CD4-positive, alpha-beta T cell (primary cell): Measurements from ENCODE around the gene CELF5. TPM values are rescaled to one million over a fixed set of nuclear protein-coding genes. Genes with fewer than 3 reads are reported as not detected.

ENCODE experiments used
- ATAC-seq: fragments of 200-7000 bp; cut with Tn5 transposase; one replicate; pipeline ENCODE4 v1.10.0; 2022; ENCODE audit warnings: mild to moderate bottlenecking; ENCODE audit not compliant: poor library complexity
- CTCF ChIA-PET: fragments of 350-600 bp; sonication (Branson Sonifier 250); formaldehyde crosslinking; loops from one replicate; lab custom pipeline; 2021; ENCODE audit warnings: antibody characterized with exemption, inconsistent platforms; lab: Charles Lee
- POLR2A ChIA-PET: fragments of 350-600 bp; sonication (Branson Sonifier 250); formaldehyde crosslinking; loops from one replicate; lab custom pipeline; 2021; ENCODE audit warnings: antibody characterized with exemption, inconsistent platforms; lab: Charles Lee
- DNase-seq, 14 experiments: peaks; one replicate each; pipeline ENCODE4 v3.0.0-alpha.2; 2013 to 2020; ENCODE audit warnings: mixed read lengths in 2 of 14
- H3K27ac ChIP-seq, 2 donors: one replicate each; pipeline versions ENCODE4 v1.5.1 to v1.7.0; 2013; ENCODE audit warnings: low read length in 2 of 2, low read depth in 1 of 2, mild to moderate bottlenecking in 1 of 2
- H3K27me3 ChIP-seq, 2 experiments: 1 replicate in 1 of 2; 2 replicates in 1 of 2; pipeline versions ENCODE4 v1.6.1 to v1.7.0; 2013; ENCODE audit warnings: low read length in 2 of 2, control low read depth in 1 of 2, mild to moderate bottlenecking in 1 of 2, moderate library complexity in 1 of 2; ENCODE audit not compliant: insufficient read depth in 2 of 2, control insufficient read depth in 1 of 2
- H3K36me3 ChIP-seq: one replicate; pipeline ENCODE4 v1.6.1; 2013; ENCODE audit warnings: low read length, control low read depth; ENCODE audit not compliant: insufficient read depth
- H3K4me1 ChIP-seq: one replicate; pipeline ENCODE4 v1.6.1; 2013; ENCODE audit warnings: low read length, control low read depth; ENCODE audit not compliant: insufficient read depth
- H3K4me3 ChIP-seq: one replicate; pipeline ENCODE4 v1.5.1; 2013; ENCODE audit warnings: mild to moderate bottlenecking, low read length, moderate library complexity
- H3K9me3 ChIP-seq, 2 experiments: 1 replicate in 1 of 2; 2 replicates in 1 of 2; pipeline versions ENCODE4 v1.6.1 to v1.7.0; 2013; ENCODE audit warnings: low read length in 2 of 2, mild to moderate bottlenecking in 2 of 2, control low read depth in 1 of 2, moderate library complexity in 1 of 2; ENCODE audit not compliant: control insufficient read depth in 1 of 2, insufficient read depth in 1 of 2
- H3K27ac Mint-ChIP-seq: one replicate; pipeline ENCODE4 v1.8.0; 2020; ENCODE audit warnings: mixed read lengths
- H3K27me3 Mint-ChIP-seq: one replicate; pipeline ENCODE4 v1.8.0; 2021; ENCODE audit warnings: mixed read lengths
- H3K36me3 Mint-ChIP-seq: one replicate; pipeline ENCODE4 v1.8.0; 2021; ENCODE audit warnings: low read depth, mixed read lengths
- H3K4me1 Mint-ChIP-seq: one replicate; pipeline ENCODE4 v1.8.0; 2021; ENCODE audit warnings: low read depth, mixed read lengths
- H3K4me3 Mint-ChIP-seq: one replicate; pipeline ENCODE4 v1.8.0; 2020; ENCODE audit warnings: mild to moderate bottlenecking, mixed read lengths
- H3K9me3 Mint-ChIP-seq: one replicate; pipeline ENCODE4 v1.8.0; 2020; ENCODE audit warnings: mixed read lengths
- intact Hi-C, 2 experiments: fragments of 100-400 bp; cut with DNase I in 1 of 2; cut with micrococcal nuclease in 1 of 2; formaldehyde crosslinking; loops; one replicate each; pipeline versions ENCODE4 v1.15.1 to v1.9.0; 2023 to 2025; cut with DNase I, micrococcal nuclease
- total RNA-seq, 174 experiments: library from RNA in 2 of 174; stranded (reverse) in 2 of 174; gene quantifications; one replicate each; pipeline ENCODE4 v1.2.3 and lab custom pipeline; 2021 to 2026
- TF ChIP-seq, protein P1 (sequence below): fragments of 200-600 bp; IDR thresholded peaks from one replicate; pipeline ENCODE4 v1.8.0; 2022; ENCODE audit warnings: antibody characterized with exemption, mild to moderate bottlenecking

Gene CELF5
- total RNA-seq, 2 experiments from 2014 or later: 0.36 TPM

DNA sequence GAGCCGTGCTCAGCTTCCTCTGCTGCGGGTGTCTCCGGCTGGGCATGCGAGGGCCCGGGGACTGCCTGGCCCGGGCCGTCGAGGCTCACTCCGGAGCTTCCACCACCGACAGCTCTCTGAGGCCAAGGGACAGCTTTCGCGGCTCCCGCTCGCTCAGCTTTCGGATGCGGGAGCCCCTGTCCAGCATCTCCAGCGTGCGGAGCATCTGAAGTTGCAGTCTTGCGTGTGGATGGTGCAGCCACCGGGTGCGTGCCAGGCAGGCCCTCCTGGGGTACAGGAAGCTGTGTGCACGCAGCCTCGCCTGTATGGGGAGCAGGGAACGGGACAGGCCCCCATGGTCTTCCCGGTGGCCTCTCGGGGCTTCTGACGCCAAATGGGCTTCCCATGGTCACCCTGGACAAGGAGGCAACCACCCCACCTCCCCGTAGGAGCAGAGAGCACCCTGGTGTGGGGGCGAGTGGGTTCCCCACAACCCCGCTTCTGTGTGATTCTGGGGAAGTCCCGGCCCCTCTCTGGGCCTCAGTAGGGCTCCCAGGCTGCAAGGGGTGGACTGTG is 44.6 kb upstream of the CELF5 start:
- peak in 5 of 14 experiments; percentile 24 to 62 (median 48) for DNase-seq
- H3K27me3 Mint-ChIP-seq: no peaks in the 10 kb centered on the region
- H3K9me3 Mint-ChIP-seq: no peaks in the 10 kb centered on the region
- TF ChIP-seq, protein P1, sequence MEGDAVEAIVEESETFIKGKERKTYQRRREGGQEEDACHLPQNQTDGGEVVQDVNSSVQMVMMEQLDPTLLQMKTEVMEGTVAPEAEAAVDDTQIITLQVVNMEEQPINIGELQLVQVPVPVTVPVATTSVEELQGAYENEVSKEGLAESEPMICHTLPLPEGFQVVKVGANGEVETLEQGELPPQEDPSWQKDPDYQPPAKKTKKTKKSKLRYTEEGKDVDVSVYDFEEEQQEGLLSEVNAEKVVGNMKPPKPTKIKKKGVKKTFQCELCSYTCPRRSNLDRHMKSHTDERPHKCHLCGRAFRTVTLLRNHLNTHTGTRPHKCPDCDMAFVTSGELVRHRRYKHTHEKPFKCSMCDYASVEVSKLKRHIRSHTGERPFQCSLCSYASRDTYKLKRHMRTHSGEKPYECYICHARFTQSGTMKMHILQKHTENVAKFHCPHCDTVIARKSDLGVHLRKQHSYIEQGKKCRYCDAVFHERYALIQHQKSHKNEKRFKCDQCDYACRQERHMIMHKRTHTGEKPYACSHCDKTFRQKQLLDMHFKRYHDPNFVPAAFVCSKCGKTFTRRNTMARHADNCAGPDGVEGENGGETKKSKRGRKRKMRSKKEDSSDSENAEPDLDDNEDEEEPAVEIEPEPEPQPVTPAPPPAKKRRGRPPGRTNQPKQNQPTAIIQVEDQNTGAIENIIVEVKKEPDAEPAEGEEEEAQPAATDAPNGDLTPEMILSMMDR: no peak
- peak overlapping the region; percentile 99 for H3K4me3 Mint-ChIP-seq
- H3K36me3 Mint-ChIP-seq: peaks cover 51% of the 10 kb centered on the region
- H3K27ac ChIP-seq: peak overlapping the region; percentile 76 to 85
- H3K27me3 ChIP-seq: no peaks in the 10 kb centered on the region
- H3K27ac Mint-ChIP-seq: peak overlapping the region; percentile 94
- ATAC-seq: no peak
- H3K4me1 Mint-ChIP-seq: peaks cover 51% of the 10 kb centered on the region
- CTCF ChIA-PET: no interaction called here
- POLR2A ChIA-PET: interaction anchor here (1.0 to 2.3 kb wide), 2 partner anchors 9 to 144 kb away, joined by 3 to 6 read pairs; no protein-coding TSS in a partner anchor
- peak overlapping the region; percentile 95 for H3K4me3 ChIP-seq
- no peaks in the 10 kb centered on the region for H3K9me3 ChIP-seq
- intact Hi-C loops: loop anchor here in 1 of 2 experiments (5.0 to 10.0 kb wide), 3 partner anchors 123 to 255 kb away; no protein-coding TSS in a partner anchor
- H3K4me1 ChIP-seq: peaks cover 59% of the 10 kb centered on the region
- H3K36me3 ChIP-seq: peaks cover 33% of the 10 kb centered on the region

DNA sequence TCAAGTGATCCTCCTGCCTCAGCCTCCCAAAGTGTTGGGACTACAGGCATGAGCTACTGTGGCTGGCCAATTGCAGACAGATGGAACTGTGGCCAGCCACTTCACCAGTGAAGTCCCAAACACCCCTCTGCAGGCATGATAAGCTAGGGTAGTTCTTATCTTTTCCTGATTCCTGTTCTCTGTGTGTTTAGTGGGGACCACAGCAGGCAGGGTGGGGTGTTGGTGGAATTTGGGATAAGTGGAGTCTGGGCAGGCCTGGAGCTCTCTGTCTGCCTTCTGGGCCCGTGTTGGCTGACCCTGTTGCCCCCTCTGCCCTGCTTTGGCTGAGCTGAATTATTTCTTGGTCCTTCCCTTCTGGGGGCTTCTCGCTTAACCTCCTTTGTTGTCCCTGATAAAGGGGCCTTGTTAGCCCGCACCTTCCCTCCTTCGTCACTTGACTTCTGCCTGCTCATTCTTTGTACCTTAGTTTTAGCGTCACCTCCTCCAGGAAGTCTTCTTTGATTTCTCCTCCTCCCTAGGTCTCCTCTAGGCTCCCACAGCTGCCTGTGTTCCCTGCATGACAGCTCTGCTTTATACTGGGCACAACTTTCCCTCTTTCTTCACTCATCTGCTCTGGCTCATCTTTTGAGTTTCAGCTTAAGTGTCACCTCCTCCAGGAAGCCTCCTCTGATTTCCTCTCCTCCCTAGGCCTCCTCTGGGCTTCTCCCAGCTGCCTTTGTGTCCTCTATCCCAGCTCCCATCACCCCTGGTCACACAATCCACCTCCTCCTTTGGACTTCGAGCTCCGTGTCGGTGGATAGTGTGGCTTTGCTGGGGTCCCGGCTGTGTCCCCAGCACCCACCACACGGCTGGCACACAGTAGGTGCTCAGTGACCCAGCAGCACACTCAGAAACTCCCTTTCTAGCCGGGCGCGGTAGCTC is 40.5 kb upstream of the CELF5 start:
- H3K4me3 ChIP-seq: peak overlapping the region; percentile 19
- peak overlapping the region; percentile 24 to 54 for H3K27ac ChIP-seq
- H3K4me1 ChIP-seq: peaks cover 77% of the 10 kb centered on the region
- no peaks in the 10 kb centered on the region for H3K9me3 Mint-ChIP-seq
- H3K36me3 Mint-ChIP-seq: peaks cover 60% of the 10 kb centered on the region
- TF ChIP-seq, protein P1: no peak
- peaks cover 37% of the 10 kb centered on the region for H3K36me3 ChIP-seq
- H3K27me3 ChIP-seq: no peaks in the 10 kb centered on the region
- ChIA-PET POLR2A (interaction anchor here (0.8 to 4.1 kb wide), 6 partner anchors 10 to 283 kb away, joined by 3 to 19 read pairs (median 6); partner anchors contain the start of gene ZNF57), CTCF (interaction anchor here (1.3 to 1.7 kb wide), 3 partner anchors 20 to 55 kb away, joined by 3 to 5 read pairs (median 3); no protein-coding TSS in a partner anchor)
- ATAC-seq (no peak), DNase-seq (peak in 1 of 14 experiments; percentile 48)
- no peaks in the 10 kb centered on the region for H3K9me3 ChIP-seq
- H3K27me3 Mint-ChIP-seq: no peaks in the 10 kb centered on the region
- peak overlapping the region; percentile 93 for H3K4me3 Mint-ChIP-seq
- H3K4me1 Mint-ChIP-seq: peaks cover 61% of the 10 kb centered on the region
- intact Hi-C loops: loop anchor here in 1 of 2 experiments (5.0 to 10.0 kb wide), 2 partner anchors 127 to 251 kb away; no protein-coding TSS in a partner anchor
- H3K27ac Mint-ChIP-seq: peak overlapping the region; percentile 86

DNA sequence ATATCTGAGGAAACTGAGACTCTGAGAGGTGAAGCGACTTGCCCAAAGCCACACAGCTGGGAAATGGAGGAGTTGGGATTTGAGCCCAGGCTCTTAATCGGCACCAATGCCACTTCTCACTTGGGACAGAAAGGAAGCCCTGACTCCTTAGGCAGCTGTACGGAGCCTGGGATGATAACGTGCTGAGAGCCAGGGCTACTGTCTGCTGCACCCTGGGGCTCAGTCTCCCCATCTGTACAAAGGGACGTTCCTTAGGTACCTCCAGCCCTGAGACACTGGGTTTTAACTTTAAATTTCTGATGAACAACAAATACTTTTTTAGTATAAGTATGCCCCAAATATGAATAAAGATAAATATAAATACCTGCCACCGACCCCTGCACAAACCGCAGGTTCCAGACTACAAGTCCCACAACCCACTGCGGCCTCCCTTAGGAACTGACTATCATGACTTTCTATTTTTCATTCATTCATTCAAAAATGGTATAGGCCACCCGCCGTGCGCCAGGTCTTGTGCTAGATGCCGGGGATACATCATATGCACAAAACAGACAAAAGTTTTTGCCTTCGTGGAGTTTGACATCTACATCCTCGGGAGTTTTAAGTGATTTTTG is 39.5 kb upstream of the CELF5 start:
- intact Hi-C loops: loop anchor here (1.0 to 10.0 kb wide), 5 partner anchors 8 to 250 kb away; no protein-coding TSS in a partner anchor
- TF ChIP-seq, protein P1: no peak
- Histone ChIP-seq H3K4me1 (peaks cover 87% of the 10 kb centered on the region), H3K9me3 (no peaks in the 10 kb centered on the region), H3K27ac (peak overlapping the region; percentile 62), H3K36me3 (peaks cover 37% of the 10 kb centered on the region), H3K27me3 (no peaks in the 10 kb centered on the region), H3K4me3 (peak overlapping the region; percentile 59)
- DNase-seq (peak in 9 of 14 experiments; percentile 52 to 76 (median 64)), ATAC-seq (peak; percentile 49)
- peaks cover 64% of the 10 kb centered on the region for H3K4me1 Mint-ChIP-seq
- peaks cover 55% of the 10 kb centered on the region for H3K36me3 Mint-ChIP-seq
- peak overlapping the region; percentile 86 for H3K27ac Mint-ChIP-seq
- POLR2A ChIA-PET: interaction anchor here (0.6 to 4.1 kb wide), 8 partner anchors 8 to 317 kb away, joined by 3 to 19 read pairs (median 3); no protein-coding TSS in a partner anchor
- CTCF ChIA-PET: interaction anchor here (1.5 to 1.7 kb wide), 2 partner anchors 21 to 56 kb away, joined by 3 to 5 read pairs; no protein-coding TSS in a partner anchor
- peak overlapping the region; percentile 93 for H3K4me3 Mint-ChIP-seq
- H3K9me3 Mint-ChIP-seq: no peaks in the 10 kb centered on the region
- H3K27me3 Mint-ChIP-seq: no peaks in the 10 kb centered on the region
